Islet of Langerhans (tissue), 1 donor: ENCODE results near the gene RUVBL2.

Experiments used
- FAIRE-seq: peaks from one replicate; lab custom pipeline; 2011; peaks lifted over from hg19 to GRCh38; lab: Jason Lieb, UNC

Gene RUVBL2

DNA sequence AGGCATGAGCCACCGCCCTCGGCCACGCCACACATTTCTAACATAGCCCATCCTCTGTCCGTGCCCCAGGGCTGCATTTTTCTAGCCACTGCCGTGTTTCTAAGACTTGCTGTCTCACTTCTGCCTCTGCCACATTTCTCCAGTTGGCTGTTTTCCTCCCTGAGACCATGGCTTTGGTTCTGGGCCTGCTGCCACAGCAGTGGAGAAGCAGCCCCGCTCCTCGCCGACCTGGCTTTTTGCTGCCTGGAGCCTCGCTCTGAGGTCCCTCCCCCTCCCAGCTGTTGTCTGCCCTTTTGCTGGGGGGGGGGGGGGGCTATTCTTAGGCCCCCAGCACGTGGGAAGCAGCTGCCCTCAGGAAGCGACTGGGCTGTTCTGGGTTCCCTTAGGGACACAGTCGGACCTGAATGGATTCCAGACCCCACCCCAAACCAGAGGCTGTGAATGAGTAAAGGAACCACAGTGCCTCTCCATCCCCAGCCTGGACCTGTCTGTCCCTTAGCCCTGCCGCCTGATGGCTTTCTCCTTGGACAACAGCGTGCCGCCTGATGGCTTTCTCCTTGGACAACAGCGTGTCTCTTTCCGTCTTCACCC lies 3.9 kb upstream of the RUVBL2 start:
- no peak for FAIRE-seq

DNA sequence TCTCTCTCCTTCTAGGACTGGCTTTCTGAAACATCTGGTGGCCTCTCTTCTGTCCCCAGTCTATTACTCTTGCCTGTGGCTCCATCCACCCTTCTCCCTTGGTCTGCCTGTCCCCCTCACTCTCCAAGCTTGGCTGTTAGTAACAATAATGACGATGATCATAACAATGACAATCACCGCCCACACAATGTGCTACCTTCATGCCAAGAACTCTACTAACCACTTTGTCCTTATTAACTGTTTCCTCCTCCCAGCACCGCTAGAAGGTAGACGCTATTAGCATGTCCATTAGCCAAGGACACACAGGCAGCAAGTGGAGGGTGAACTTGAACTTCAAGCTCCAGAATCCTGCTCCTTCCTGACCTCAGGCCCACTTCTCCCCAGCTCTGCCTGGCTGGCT lies 3.3 kb upstream of the RUVBL2 start:
- FAIRE-seq: no peak

DNA sequence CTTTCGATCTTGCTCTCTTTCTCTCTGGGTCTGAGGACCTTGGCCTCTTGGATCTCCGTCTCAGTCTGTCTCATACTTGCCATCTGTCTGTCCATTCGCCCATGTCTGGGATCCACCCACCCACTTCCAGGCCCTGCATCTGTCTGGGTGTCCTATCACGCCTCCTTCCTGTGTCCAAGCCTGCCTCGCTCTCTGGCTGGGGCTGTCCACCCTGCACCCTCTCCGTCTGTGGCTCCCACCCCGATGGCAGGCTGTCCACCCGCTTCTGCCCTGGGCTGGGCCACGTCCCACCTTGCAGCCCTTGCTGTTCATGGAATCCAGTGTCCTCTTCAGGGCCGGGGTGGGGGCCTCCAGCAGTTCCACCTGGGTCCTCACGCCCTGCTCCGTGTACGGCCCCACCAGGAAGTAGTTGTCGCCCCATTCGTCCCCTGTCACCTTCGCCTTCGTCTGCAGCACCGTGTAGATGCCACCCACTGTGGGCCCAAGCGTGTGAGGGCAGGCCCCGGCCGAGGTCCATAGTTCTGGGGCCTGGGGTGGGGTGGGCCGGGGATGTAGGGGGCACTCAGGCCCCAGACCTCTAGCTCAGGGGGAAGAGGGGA lies 2.6 kb upstream of the RUVBL2 start:
- no peak for FAIRE-seq

DNA sequence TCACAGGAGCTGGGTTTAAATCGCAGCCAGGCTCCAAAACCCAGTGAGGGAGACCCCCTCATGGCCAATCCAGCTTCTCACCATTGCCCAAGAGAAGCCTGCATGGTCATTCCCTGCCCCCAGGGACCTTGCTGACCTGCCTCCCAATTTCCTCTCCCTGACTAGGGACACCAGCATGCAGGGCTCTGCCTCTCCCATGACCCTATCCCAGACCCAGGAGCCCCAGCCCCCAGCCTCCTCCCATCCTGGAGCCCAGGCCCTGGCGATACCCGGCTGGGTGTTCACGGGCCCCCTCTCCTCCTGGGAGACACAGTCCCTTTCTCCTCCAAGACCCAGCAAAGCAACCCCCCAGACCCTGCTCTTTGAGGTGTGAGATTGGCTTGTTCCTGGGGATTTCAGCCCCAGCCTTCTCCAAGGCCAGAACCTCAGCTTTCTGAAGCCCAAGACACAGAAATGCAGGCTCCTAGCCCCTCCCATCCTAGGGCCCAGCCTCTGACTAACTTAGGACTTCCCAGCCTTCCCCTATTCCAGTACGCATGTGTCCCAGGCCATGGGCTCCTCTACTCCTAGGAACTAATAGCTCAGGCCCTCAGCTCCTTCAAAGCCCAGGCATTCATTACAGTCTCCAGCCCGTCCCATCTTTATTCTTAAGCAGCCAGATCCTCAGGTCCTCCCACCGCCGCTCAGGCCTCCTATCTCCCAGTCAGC lies 1.7 kb upstream of the RUVBL2 start:
- FAIRE-seq: no peak

DNA sequence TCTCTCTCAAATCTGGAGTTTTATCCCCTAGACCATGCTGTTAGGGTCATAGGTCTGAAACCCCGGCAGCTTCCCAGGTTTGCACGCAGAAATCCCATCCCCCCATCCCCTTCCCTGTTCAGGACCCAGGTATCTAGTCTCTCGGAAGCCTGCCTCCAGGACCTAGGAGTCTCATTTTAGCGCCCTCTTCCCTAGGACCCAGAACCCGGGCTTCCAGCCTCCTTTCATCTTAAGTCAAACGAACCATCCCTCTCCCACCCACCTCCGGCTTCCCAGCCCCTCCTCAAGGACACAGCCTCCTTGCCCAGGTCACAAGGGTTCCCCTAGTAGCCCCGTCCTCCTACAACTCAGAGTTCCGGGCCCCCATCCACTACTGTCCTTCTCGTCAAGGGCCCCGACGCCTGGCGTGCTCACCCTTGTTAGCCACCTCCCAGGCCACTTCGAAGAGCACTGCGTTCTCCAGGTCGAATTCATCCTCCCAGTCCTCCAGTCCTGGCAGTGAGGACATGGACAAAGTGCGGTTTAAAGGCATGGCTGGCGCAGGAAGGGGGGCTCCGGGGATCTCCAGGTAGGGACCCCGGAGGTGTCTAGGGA lies 1.0 kb upstream of the RUVBL2 start:
- no peak for FAIRE-seq

DNA sequence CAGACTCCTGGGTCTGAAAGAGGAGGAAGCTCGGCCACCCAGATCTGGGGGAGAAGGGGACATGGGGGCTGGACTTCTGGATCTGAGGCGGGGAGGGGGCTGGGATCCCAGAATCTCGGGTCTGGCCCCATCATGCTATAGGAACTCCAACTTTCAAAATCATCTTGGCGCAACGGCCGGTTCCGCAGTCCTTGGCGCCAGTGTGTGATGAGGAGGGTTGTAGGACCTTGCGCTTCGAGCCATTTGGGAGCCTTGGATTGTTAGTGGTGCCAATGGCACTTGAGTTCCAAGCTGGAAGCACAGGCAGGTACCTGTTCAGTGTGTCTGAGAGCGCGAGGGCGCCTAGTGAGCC lies 324 bp downstream of the RUVBL2 start:
- no peak for FAIRE-seq

DNA sequence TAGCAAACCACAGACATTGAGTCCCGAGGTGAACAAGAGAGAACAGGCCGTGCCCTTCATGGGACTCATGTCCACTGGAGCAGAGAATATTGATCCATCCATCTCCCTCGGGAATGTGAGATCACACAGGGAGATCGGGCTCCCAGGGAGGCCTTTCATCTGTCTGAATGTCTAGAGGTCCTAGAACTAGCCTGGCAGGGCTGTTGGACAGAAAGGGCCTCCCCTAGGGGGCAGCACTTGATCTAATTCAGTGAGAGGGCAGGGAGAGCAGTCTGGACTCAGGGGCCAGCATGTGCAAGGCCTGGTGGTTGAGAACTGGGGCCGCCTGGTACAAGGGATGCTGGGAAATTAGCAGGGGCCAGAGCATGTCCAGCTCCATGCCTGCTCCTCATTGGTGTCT lies 4.3 kb downstream of the RUVBL2 start:
- FAIRE-seq: no peak

DNA sequence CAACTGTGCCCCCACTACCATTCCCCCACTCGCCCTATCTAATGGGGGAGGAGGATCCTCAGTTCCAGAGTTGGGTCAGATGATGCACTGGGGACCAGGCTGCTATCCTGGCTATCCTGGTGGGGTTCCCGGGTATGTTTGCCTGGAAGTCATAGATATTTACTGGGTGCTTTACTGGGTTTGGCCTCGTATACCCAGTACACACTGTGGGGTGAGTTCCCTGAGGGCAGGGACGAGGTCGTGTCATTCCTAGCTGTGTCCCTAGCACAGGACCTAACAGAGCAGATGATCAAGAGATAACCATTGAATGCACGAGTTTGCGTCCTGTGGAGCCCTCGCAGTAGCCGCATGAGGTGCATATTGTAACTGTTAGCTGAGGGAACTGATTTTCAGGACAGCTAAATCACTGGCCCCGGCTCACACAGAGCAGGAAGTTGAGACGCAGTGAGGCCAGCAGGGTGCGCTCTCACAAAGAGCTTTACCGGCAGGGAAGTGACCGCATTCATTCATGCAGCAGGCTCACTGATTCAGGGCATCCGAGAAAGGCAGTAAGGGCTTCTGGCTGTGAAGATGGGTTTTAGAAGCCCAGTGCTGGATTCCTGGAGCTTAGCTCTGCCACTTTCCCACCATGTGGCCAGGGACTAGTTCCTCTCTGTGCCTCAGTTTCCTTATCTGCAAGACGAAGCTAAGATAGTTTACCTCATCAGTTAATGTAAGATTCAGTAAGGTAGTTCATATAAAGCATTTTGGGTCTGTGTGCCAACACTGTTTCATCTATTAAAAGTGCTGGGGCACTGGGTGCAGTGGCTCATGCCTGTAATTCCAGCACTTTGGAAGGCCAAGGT lies 6.0 kb downstream of the RUVBL2 start:
- no peak for FAIRE-seq

DNA sequence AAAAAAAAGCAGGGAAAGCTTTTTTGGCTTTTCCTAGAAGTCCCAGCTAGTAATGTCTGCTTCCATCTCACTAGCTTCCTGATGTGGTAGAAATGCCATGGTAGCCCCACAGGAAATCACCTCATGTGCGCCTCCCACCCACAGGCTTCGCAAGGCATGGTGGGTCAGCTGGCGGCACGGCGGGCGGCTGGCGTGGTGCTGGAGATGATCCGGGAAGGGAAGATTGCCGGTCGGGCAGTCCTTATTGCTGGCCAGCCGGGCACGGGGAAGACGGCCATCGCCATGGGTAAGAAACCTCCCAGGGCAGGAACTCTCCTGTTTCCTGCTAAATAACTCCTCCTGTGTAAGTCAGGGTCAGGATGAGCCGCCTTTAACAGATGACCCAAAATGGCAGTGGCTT lies 10.4 kb downstream of the RUVBL2 start:
- FAIRE-seq: no peak

DNA sequence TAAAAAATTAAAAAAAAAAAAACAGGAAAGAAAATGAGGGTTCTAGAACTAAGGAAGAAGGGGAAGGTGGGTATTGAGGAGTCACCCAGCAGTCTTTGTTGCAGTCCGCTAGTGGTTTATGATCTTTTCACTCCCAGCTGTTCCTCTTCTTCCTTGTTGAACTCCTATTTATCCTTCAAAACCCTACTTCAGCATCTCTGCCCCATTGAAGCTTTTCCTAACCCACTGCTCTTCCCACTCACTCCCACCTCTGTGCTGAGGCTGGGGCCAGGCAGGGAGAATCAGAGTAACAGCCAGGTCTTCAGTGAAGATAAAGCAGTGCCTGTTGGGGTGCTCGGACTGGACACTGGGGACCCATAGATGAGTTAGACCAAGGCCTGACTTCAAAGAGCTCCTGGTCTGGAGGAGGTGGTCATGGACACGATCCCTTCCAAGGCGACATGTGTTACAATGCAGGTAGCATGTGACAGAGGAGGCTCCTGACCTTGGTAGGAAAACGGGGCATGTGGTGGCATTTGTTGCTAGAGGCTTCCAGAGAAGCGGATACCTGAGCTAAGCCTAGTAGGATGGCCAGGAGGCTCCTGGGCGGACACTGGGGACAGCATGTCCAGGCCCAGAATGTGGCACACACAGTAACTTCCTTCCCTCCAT lies 11.4 kb downstream of the RUVBL2 start:
- no peak for FAIRE-seq

DNA sequence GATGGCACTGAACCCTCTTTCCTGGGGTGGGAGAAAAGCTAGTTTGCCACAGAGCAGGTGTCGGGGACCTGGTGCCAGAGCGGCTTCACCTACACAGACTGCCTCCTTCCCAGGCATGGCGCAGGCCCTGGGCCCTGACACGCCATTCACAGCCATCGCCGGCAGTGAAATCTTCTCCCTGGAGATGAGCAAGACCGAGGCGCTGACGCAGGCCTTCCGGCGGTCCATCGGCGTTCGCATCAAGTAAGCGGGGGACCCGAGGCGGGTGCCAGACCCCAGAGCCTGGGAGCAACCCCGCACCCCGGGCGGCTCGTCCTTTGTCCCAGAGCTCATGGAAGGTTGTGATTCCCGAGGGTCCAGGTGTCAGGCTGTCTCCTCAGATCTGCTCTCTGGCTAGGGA lies 13.2 kb downstream of the RUVBL2 start:
- no peak for FAIRE-seq

DNA sequence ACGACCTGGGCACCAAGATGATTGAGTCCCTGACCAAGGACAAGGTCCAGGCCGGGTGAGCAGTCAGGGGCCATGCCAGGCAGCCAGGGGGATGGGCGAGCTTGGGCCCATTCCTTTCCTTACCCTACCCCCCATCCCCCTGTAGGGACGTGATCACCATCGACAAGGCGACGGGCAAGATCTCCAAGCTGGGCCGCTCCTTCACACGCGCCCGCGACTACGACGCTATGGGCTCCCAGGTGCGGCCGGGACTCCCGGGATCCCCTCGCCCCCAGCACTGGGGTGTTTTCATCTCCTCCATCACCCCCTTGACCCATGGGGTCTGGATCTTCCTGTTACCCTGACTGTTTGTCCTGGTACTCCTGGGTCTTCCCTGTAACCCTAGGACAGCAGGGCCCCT lies 16.1 kb downstream of the RUVBL2 start:
- FAIRE-seq: no peak

DNA sequence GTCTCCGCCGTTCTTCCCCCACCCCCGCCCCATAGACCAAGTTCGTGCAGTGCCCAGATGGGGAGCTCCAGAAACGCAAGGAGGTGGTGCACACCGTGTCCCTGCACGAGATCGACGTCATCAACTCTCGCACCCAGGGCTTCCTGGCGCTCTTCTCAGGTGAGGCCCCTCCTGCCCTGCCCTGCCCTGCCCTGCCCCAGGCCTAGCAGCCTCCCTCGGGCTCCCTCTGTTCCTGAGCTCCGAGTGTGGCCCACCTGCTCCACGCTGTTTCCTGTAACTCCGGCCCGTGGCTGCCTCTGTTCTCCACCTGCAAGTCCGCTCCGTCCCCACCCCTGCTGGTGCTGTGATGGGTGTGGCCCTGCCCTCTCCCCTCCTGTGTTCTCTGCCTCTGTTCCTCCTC lies 16.8 kb downstream of the RUVBL2 start:
- FAIRE-seq: no peak

DNA sequence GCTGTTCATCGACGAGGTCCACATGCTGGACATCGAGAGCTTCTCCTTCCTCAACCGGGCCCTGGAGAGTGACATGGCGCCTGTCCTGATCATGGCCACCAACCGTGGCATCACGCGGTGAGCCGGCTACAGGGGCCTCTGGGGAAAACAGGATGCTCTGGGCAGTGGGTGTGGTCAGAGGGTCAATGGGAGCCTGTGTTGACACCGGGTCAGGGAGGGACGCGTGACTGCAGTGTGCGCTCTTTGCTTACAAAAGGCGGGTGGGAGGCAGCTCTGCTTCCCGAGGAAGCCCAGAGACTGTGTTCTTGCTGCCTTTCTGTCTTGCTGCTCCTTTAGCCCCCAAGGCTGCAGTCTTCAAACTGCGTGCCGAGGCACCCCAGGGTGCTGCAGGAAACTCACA lies 17.5 kb downstream of the RUVBL2 start:
- no peak for FAIRE-seq

DNA sequence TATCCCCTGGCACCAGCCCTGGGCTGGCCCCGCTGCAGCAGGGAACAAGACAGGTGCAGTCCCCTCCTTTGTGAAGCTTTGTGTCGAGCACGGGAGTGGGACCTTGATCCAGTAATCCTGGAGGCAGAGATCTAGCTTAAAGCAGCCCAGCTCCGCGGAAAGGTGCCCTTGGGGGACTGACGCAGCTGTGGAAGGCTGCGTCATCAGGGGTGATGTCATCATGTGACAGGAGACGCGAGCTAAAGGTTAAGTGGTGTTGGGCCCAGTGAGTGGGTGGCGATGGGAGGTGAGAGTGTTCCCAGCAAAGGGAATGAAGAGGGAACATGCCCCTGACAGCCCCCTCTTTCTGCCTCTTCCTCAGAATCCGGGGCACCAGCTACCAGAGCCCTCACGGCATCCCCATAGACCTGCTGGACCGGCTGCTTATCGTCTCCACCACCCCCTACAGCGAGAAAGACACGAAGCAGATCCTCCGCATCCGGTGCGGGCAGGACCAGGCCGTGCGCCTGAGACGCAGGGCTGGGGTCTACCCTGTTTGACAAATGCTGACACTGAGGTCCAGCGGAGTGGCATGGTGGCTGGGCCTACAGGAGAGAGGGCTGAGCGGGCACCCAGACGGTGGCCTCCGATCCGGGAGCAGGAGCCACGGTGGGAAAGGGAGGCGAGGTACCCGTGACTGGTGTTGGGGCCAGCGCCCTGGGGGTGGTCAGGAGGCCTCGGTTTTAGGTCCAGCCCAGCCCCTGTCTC lies 20.6 kb downstream of the RUVBL2 start:
- FAIRE-seq: no peak

DNA sequence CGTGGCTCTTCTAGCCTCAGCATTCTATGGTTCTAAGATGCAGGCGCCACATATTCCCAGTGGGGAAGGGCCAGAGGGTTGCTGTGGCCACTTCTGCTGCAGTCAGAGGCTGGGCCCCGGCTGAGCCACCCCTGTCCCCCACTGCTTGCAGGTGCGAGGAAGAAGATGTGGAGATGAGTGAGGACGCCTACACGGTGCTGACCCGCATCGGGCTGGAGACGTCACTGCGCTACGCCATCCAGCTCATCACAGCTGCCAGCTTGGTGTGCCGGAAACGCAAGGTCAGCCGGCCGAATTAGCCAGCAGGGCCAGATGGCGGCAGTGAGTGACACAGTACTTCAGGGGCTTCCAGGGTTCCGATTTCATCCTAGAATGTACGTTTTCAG lies 21.2 kb downstream of the RUVBL2 start:
- no peak for FAIRE-seq

DNA sequence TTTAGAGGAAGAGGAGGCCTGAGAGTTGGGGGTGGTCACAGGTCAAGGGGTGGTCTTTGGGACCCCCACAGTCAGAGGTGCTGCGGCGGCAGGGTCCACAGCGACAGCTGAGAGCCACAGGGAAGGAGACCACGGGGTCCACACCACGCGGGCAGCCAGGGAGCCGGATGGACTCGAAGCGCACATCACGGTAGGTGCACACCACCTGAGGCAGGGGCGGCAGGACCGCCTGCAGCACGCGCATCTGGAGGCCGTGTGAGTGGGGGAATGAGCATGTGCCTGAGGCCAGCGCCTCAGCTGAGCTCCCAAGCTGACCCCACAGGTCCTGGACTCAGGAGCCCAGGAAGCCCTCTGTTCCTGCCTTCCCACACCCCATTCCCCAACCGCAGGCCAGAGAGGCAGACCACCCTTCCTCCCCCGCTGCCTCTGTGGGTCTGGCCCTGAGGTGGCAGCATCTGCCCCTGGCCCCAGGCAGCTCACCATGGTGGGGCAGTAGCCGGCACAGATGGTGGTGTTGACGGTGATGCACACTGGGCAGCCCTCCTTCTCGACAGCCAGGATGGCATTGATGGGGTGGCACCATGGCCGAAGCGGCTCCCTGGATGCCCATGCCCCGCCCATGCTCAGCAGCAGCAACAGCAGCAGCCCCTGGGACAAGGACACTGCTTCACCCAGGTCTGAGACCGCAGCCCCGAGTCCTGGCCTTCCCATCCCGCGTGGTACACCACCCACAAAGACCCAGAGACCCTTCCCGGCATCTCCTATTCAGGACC lies 22.6 kb downstream of the RUVBL2 start:
- FAIRE-seq: no peak

DNA sequence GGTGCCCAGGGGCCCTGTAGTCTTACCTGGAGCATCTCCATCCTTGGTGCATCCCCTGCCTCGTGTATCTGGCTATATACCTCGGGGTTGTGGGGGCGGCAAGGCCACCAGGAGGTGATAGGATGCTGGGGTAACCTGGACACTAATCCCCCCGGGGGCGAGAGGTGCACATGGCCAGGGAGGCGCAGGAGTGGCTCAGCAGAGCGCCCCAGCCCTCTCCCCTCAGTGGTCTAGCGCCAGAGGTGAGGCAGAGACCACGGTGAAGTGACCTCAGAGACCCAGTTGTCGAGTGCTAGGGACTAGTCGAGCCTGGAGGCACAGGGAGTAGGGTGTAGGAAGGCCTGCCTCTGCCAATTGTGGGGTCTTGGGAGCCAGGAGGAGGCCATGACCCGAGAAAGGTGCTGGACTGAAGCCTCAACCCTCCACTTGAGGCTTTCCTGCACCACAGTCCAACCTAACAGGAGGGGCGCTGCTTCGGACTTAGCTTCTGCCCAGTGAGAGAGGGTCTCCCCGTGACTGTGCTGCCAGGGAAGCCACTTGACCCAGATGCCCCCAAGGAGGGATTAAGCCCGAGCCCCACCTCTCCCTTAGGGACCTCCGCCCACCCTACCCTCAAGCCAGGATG lies 23.5 kb downstream of the RUVBL2 start, which contains the start of gene LHB:
LHB (minus strand) TSS at position 51 of the 625 bp plus-strand sequence; CDS start at position 41, 10 bp downstream.
- FAIRE-seq: no peak

DNA sequence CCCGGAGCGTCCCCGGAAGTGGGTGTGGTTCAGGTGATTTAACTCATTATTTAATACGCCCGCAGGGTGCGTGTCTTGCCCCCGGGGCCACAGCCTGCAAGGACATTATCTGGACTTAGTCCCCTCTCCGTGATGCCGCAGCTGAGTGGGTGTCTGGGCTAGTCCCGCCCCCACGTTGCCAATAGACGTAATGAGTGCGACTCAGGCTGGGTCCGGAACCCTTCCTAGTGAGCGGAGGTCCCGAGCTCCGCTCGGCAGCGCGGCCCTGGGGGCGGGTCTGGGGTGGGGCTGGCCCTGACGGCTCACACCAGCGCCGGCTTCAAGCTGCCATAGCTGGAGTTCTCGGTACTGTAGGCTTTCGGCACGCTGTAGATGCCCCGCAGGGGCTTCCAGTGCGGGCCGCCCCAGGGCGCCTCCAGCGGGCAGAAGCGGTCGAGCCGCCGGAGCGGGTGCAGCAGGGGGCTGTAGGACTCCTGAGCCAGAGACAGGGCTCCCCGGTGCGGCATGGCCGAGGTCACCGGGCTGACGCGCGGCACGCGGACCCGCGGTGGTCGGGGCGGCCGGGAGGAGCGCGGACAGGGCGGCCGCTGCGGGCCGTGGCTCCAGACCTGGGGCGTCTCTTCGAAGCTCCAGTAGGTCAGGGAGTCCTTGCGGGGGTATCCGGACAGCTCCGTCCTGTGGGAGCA lies 24.1 kb downstream of the RUVBL2 start:
- no peak for FAIRE-seq
